Uterus (tissue), 2 donors: ENCODE data around the gene SERPINB12.

Source experiments
- CTCF ChIP-seq, 4 experiments: fragments of 200-600 bp in 2 of 4; fragments of 450-650 bp in 2 of 4; sonication (generic) in 2 of 4; IDR thresholded peaks; one replicate each; pipeline ENCODE4 v1.5.1; 2016 to 2019; ENCODE audit warnings: antibody characterized with exemption in 4 of 4, mild to moderate bottlenecking in 2 of 4, moderate library complexity in 1 of 4
- POLR2A ChIP-seq, 2 donors: fragments of 450-650 bp; IDR thresholded peaks; one replicate each; pipeline ENCODE4 v1.6.1; 2016; ENCODE audit warnings: antibody characterized with exemption in 2 of 2, mild to moderate bottlenecking in 1 of 2, moderate library complexity in 1 of 2

GRCh38 chr18:63570721-63571120 lies 28.6 kb downstream of the SERPINB12 start:
- TF ChIP-seq POLR2A (IDR thresholded peaks at IDR 0.05) (no peak), CTCF (IDR thresholded peaks at IDR 0.05) (no peak)
